Measurements from ENCODE around the gene BAK1.

Gene BAK1

DNA sequence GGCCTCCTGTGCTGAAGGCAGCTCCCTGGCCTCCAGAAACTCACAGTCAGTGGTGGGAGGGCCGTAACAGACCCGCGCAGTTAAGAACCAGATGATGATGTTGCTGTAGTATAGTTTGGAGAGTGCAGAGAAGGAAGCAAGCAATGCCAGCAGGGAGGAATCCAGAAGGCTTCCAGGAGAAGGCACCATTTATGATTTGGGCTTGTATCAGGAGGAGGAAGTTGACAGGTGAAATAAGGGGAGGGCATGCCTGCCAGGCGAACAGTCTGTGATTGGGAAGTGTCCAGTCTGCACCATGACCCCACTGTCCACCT is 13.3 kb upstream of the BAK1 start:
- peaks cover 28% of the 10 kb centered on the region for H3K4me1 ChIP-seq (ENCODE audit: control insufficient read depth, insufficient read depth, low read length, unreplicated experiment)
- no peaks in the 10 kb centered on the region for H3K79me2 ChIP-seq (ENCODE audit: control insufficient read depth, insufficient read depth, low read length, unreplicated experiment)
- no peak overlapping the region for H2AFZ ChIP-seq (ENCODE audit: low read length, unreplicated experiment)
- no peaks in the 10 kb centered on the region for H3K27me3 ChIP-seq (ENCODE audit: insufficient read depth, low read length)
- no peaks in the 10 kb centered on the region for H3K36me3 ChIP-seq (ENCODE audit: insufficient read depth, low read length)
- H3K4me3 ChIP-seq (ENCODE audit: low read depth, low read length): no peak overlapping the region
- no peak overlapping the region for H3K27ac ChIP-seq (ENCODE audit: low read depth, low read length)

DNA sequence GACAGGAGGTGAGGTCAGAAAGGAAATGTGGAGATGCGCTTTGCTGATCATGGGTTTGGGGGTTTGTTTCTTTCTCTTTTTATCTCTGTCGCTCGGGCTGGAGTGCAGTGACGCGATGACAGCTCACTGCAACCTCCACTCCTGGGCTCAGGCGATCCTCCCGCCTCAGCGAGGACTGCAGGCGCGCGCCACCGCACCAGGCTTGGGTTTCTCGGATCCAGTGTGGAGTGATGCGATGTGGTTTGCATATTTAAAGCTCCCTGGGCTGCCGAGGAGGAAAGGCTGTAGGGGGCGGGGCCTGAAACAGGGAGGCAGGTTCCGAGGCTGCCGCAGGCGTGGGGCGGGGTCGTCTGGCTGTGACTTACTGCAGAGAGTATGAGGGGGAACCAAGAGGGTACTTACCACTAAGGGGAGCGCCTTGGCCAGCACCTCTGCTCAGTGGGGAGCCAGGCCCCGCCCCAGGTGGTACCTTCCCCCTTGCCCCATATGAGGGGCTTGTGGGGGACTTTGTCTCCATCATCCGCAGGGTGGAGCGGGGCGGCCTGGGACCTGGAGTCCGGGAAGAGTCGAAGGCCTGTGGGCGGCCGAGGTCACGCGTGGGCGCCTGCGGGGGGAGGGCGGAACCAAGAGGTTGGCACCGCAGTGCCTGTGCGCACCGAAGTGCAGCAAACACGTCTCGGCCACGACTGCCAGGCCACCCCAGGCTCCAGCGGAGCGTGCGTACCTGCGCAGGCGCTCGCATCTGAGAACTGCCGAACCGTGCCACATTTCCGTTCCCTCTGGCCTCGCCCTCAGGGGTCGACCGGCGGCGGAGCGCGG is 12.7 kb upstream of the BAK1 start:
- Histone ChIP-seq H3K4me3 (ENCODE audit: low read depth, low read length) (no peak overlapping the region), H3K27ac (ENCODE audit: low read depth, low read length) (no peak overlapping the region), H3K27me3 (ENCODE audit: insufficient read depth, low read length) (no peaks in the 10 kb centered on the region), H3K79me2 (ENCODE audit: control insufficient read depth, insufficient read depth, low read length, unreplicated experiment) (no peaks in the 10 kb centered on the region), H3K4me1 (ENCODE audit: control insufficient read depth, insufficient read depth, low read length, unreplicated experiment) (peaks cover 28% of the 10 kb centered on the region), H3K36me3 (ENCODE audit: insufficient read depth, low read length) (no peaks in the 10 kb centered on the region), H2AFZ (ENCODE audit: low read length, unreplicated experiment) (no peak overlapping the region)

DNA sequence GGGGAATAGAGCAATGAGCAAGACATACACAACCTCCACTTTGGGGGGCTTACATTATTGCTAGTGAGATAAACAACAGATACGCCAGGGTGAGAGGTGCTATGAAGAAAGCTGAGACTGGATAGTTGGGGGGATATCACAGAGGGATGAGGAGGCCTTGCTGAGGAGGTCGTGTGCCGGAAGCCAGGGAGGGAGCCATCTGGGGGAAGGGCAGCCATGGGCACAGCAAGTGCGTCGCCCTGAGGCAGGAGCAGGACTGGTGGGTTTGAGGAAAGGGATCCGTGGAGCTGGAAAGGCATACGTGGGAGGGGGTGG is 12.2 kb upstream of the BAK1 start:
- Histone ChIP-seq H3K27me3 (ENCODE audit: insufficient read depth, low read length) (no peaks in the 10 kb centered on the region), H3K27ac (ENCODE audit: low read depth, low read length) (no peak overlapping the region), H3K4me3 (ENCODE audit: low read depth, low read length) (no peak overlapping the region), H3K4me1 (ENCODE audit: control insufficient read depth, insufficient read depth, low read length, unreplicated experiment) (peaks cover 28% of the 10 kb centered on the region), H3K79me2 (ENCODE audit: control insufficient read depth, insufficient read depth, low read length, unreplicated experiment) (no peaks in the 10 kb centered on the region), H3K36me3 (ENCODE audit: insufficient read depth, low read length) (no peaks in the 10 kb centered on the region), H2AFZ (ENCODE audit: low read length, unreplicated experiment) (no peak overlapping the region)

DNA sequence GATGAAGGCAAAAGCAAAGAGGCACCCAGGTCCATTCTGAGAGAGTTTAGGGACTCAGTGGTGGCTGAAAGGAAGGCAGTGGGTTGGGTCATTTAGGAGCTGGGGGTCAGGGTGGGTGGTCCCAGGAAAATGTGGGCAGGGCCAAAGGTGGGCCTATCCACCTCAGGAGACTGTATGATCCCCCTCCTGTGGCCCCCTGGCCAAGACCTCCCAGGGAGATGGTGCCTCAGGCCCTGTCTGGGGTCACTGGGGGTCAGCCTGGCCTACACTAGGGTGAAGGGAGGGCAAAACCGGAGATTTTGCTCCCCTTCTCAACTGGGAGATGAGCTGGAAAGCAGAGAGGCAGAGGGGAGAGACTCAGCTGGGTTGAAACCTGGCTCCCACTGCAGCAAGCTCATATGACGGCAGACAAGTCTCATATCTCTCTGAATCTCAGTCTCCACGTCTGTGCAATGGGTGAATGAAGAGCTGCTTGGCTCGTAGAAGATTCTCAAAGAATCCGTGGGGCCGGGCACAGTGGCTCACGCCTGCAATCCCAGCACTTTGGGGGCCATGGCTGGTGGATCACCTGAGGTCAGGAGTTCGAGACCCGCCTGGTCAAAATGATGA is 11.5 kb upstream of the BAK1 start:
- H3K27me3 ChIP-seq (ENCODE audit: insufficient read depth, low read length): no peaks in the 10 kb centered on the region
- H3K79me2 ChIP-seq (ENCODE audit: control insufficient read depth, insufficient read depth, low read length, unreplicated experiment): no peaks in the 10 kb centered on the region
- peaks cover 28% of the 10 kb centered on the region for H3K4me1 ChIP-seq (ENCODE audit: control insufficient read depth, insufficient read depth, low read length, unreplicated experiment)
- H2AFZ ChIP-seq (ENCODE audit: low read length, unreplicated experiment): no peak overlapping the region
- no peak overlapping the region for H3K27ac ChIP-seq (ENCODE audit: low read depth, low read length)
- no peaks in the 10 kb centered on the region for H3K36me3 ChIP-seq (ENCODE audit: insufficient read depth, low read length)
- no peak overlapping the region for H3K4me3 ChIP-seq (ENCODE audit: low read depth, low read length)

DNA sequence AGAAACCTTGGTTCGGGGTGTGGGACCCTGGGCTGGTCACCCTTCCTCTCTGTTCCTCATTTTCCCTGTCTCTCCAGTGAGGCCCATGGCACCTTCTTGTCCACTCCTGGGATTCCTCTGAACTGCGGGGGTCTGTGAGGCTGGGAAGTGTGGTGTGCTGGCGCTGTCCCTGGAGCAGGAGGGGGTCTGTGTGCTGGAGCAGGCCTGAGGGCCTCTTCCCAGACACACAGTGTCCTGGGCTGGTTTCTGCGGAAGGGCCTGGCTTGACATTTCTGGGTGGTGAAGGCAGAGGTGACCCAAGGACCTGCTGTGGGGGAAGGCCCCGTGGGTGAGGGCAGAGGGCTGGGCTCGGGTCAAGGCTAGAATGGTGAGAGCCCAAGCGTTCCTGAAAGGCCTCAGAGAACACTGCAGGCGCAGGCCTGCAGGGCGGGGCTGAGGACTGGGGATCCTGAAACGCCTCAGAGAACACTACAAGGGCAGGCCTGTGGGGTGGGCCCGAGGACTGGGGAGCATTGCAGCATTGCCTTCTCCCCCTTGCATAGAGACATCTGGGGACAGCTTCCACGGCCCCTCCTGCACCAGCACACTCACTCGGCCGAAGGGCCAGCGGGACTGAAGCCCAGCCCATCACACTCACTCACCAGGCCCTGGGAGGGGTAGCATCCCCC is 10.6 kb upstream of the BAK1 start:
- Histone ChIP-seq H3K27me3 (ENCODE audit: insufficient read depth, low read length) (no peaks in the 10 kb centered on the region), H3K36me3 (ENCODE audit: insufficient read depth, low read length) (no peaks in the 10 kb centered on the region), H2AFZ (ENCODE audit: low read length, unreplicated experiment) (no peak overlapping the region), H3K27ac (ENCODE audit: low read depth, low read length) (peak overlapping the region; percentile 54), H3K4me3 (ENCODE audit: low read depth, low read length) (no peak overlapping the region), H3K79me2 (ENCODE audit: control insufficient read depth, insufficient read depth, low read length, unreplicated experiment) (no peaks in the 10 kb centered on the region), H3K4me1 (ENCODE audit: control insufficient read depth, insufficient read depth, low read length, unreplicated experiment) (peaks cover 28% of the 10 kb centered on the region)

DNA sequence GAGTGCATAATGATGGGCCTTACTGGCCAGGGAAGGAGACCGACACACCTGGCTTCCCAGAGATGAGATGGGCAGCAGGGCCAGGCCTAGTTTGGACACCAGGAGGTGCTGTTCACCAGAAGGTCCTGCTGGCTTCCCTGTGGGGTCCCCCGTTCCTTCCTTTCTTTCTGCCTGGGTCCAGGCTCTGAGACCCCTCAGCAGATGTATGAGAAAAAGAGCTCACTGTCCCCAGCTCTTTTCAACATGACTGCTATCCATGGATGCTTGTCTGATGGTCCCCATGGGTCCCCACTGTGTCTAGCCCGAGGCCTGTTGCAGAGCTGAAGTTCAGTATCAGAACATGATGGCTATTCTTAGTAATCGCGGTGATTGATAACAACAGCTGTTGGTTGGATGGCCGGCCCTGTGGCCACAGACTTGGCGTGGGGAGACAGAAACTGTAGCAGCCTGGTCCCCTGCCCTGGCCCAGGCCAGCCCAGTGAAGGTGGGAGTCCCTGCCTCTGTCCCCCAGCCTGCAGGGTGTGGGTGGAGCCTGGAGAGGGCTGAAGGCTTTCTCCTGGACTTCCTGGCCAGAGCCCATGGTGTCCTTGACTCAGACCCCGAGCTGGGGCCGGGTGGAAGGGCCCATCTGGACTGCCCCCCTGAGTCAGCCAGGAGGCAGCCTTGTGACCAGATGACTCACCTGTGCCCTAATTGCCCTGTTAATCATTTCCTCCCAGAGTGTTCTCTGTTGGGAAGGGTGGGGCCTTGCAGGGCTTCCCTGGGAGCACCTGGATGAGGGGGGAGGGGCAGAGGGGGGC is 9.9 kb upstream of the BAK1 start:
- Histone ChIP-seq H3K27ac (ENCODE audit: low read depth, low read length) (peak overlapping the region; percentile 54), H3K79me2 (ENCODE audit: control insufficient read depth, insufficient read depth, low read length, unreplicated experiment) (no peaks in the 10 kb centered on the region), H3K4me1 (ENCODE audit: control insufficient read depth, insufficient read depth, low read length, unreplicated experiment) (peaks cover 23% of the 10 kb centered on the region), H3K4me3 (ENCODE audit: low read depth, low read length) (no peak overlapping the region), H3K36me3 (ENCODE audit: insufficient read depth, low read length) (no peaks in the 10 kb centered on the region), H3K27me3 (ENCODE audit: insufficient read depth, low read length) (no peaks in the 10 kb centered on the region), H2AFZ (ENCODE audit: low read length, unreplicated experiment) (peak overlapping the region; percentile 84)

DNA sequence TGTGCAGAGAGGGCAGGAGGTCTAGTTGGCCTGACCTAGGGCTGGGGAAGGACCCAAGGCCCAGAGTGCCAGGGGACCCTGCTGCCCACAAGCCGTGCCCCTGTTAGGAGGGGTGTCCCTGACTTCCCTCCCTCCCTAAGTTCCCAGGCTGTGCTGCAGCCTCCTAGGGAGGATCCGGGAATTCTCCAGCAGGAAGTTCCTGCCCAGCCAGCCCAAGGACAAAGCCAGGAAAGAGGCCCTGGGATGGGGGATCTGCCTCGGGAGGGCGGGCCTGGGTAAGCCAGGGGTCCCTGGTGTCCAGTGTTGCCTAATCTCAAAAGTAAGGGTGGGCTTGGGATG is 9.3 kb upstream of the BAK1 start:
- Histone ChIP-seq H3K27ac (ENCODE audit: low read depth, low read length) (no peak overlapping the region), H3K4me3 (ENCODE audit: low read depth, low read length) (no peak overlapping the region), H3K36me3 (ENCODE audit: insufficient read depth, low read length) (no peaks in the 10 kb centered on the region), H3K79me2 (ENCODE audit: control insufficient read depth, insufficient read depth, low read length, unreplicated experiment) (no peaks in the 10 kb centered on the region), H2AFZ (ENCODE audit: low read length, unreplicated experiment) (no peak overlapping the region), H3K4me1 (ENCODE audit: control insufficient read depth, insufficient read depth, low read length, unreplicated experiment) (peaks cover 20% of the 10 kb centered on the region), H3K27me3 (ENCODE audit: insufficient read depth, low read length) (no peaks in the 10 kb centered on the region)

DNA sequence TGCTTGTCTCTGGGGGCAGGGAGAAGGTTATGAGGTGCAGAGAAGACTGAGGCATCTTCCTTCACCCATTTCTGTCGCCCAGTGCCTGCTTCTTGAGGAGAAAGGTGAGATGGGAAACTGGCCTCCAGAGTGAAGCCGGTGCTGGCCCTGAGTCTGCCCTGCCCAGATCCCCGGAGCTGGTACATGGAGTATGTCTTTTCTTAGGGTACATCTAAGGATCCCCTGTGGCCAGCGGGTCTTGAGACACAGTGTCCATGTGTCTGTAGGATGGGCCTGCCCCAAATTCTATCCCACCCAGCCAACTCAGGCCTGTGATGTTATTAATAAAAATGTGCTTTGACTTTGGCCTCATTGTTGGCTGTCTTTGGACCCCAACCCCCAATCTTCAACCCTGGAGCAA is 8.8 kb upstream of the BAK1 start:
- Histone ChIP-seq H3K36me3 (ENCODE audit: insufficient read depth, low read length) (no peaks in the 10 kb centered on the region), H2AFZ (ENCODE audit: low read length, unreplicated experiment) (no peak overlapping the region), H3K27me3 (ENCODE audit: insufficient read depth, low read length) (no peaks in the 10 kb centered on the region), H3K27ac (ENCODE audit: low read depth, low read length) (no peak overlapping the region), H3K79me2 (ENCODE audit: control insufficient read depth, insufficient read depth, low read length, unreplicated experiment) (no peaks in the 10 kb centered on the region), H3K4me1 (ENCODE audit: control insufficient read depth, insufficient read depth, low read length, unreplicated experiment) (peaks cover 20% of the 10 kb centered on the region), H3K4me3 (ENCODE audit: low read depth, low read length) (no peak overlapping the region)

DNA sequence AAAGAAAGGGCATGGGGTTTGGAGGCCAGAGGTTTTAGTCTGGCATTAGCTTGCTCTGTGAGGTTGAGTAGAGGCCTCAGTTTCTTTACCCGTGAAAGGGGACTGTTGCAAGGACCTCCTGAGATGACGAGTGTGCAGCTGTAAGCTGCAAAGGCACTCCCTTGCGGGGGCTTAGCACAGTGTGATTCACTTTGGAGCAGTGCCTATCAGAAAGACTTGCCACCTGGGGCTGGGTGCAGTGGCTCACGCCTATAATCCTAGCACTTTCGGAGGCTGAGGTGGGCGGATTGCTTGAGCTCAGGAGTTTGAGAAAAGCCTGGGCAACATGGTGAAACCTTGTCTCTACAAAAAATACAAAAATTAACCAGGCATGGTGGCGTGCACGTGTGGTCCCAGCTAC is 7.5 kb upstream of the BAK1 start:
- Histone ChIP-seq H2AFZ (ENCODE audit: low read length, unreplicated experiment) (no peak overlapping the region), H3K4me1 (ENCODE audit: control insufficient read depth, insufficient read depth, low read length, unreplicated experiment) (peaks cover 20% of the 10 kb centered on the region), H3K4me3 (ENCODE audit: low read depth, low read length) (no peak overlapping the region), H3K79me2 (ENCODE audit: control insufficient read depth, insufficient read depth, low read length, unreplicated experiment) (no peaks in the 10 kb centered on the region), H3K27me3 (ENCODE audit: insufficient read depth, low read length) (no peaks in the 10 kb centered on the region), H3K27ac (ENCODE audit: low read depth, low read length) (no peak overlapping the region), H3K36me3 (ENCODE audit: insufficient read depth, low read length) (no peaks in the 10 kb centered on the region)

DNA sequence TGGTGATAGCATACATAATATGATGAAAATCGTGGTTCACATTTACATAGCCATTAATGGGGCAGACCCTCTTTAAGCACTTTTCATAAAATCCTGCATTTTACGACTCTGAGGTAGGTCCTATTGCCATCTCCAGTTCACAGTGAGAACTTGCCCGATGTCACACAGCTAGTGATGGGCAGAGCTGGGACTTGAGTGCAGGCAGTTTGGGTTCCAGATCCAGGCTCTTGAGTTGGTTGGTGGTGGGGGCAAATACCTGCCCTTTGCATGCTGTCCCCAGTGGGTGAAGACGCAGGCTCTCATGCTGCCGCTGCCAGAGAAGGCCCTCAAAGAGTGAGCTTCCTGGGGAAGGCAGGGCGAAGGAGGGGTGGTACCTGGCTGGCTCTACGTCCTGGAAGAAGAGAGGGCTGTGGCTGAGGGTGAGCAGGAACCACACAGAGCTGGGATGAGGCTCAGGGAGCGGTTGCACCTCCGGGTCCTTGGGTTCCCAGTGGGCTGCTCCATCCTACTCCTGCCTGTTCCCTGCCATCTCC is 6.1 kb upstream of the BAK1 start:
- no peak overlapping the region for H2AFZ ChIP-seq (ENCODE audit: low read length, unreplicated experiment)
- no peaks in the 10 kb centered on the region for H3K36me3 ChIP-seq (ENCODE audit: insufficient read depth, low read length)
- H3K4me1 ChIP-seq (ENCODE audit: control insufficient read depth, insufficient read depth, low read length, unreplicated experiment): peaks cover 20% of the 10 kb centered on the region
- no peaks in the 10 kb centered on the region for H3K79me2 ChIP-seq (ENCODE audit: control insufficient read depth, insufficient read depth, low read length, unreplicated experiment)
- H3K27me3 ChIP-seq (ENCODE audit: insufficient read depth, low read length): no peaks in the 10 kb centered on the region
- no peak overlapping the region for H3K4me3 ChIP-seq (ENCODE audit: low read depth, low read length)
- no peak overlapping the region for H3K27ac ChIP-seq (ENCODE audit: low read depth, low read length)
